Stimulated activated CD4-positive, alpha-beta T cell treated with anti-CD3 and anti-CD28 coated beads, Interleukin-4, amount 100 ng/mL, for 4 hours (primary cell): ENCODE results near the gene CDH13.

Experiments
- DNase-seq, 2 experiments: peaks; one replicate each; pipeline ENCODE4 v3.0.0-alpha.2; 2020

CDH13 gene

GRCh38 chr16:82751020-82751419 is 124.3 kb downstream of the CDH13 start:
- no peak for DNase-seq

GRCh38 chr16:82752172-82752571 is 125.4 kb downstream of the CDH13 start:
- DNase-seq, result no peak

- DNase-seq, result no peak
Observed at GRCh38 chr16:82753821-82754220, 127.1 kb downstream of the CDH13 start.

GRCh38 chr16:82754716-82755513 is 128.1 kb downstream of the CDH13 start:
- no peak for DNase-seq

GRCh38 chr16:82755570-82756282 is 129.0 kb downstream of the CDH13 start:
- no peak for DNase-seq

- no peak for DNase-seq
Observed at GRCh38 chr16:82756283-82756599, 129.5 kb downstream of the CDH13 start.

GRCh38 chr16:82758406-82758805 is 131.6 kb downstream of the CDH13 start:
- DNase-seq, result no peak

- DNase-seq, result no peak
Observed at GRCh38 chr16:82758904-82759303, 132.1 kb downstream of the CDH13 start.

- no peak for DNase-seq
Observed at GRCh38 chr16:82761236-82761635, 134.5 kb downstream of the CDH13 start.

- DNase-seq, result no peak
Observed at GRCh38 chr16:82761858-82762257, 135.1 kb downstream of the CDH13 start.

- DNase-seq, result no peak
Observed at GRCh38 chr16:82763371-82763770, 136.6 kb downstream of the CDH13 start.

GRCh38 chr16:82767198-82767597 is 140.4 kb downstream of the CDH13 start:
- no peak for DNase-seq

- no peak for DNase-seq
Observed at GRCh38 chr16:82767808-82768207, 141.0 kb downstream of the CDH13 start.

- no peak for DNase-seq
Observed at GRCh38 chr16:82769845-82770244, 143.1 kb downstream of the CDH13 start.

- no peak for DNase-seq
Observed at GRCh38 chr16:82772215-82772614, 145.4 kb downstream of the CDH13 start.

- no peak for DNase-seq
Observed at GRCh38 chr16:82773018-82773417, 146.2 kb downstream of the CDH13 start.

GRCh38 chr16:82776470-82777146 is 149.8 kb downstream of the CDH13 start:
- DNase-seq, result no peak

GRCh38 chr16:82782715-82783251 is 156.0 kb downstream of the CDH13 start:
- DNase-seq, result no peak

- DNase-seq, result no peak
Observed at GRCh38 chr16:82783933-82784572, 157.3 kb downstream of the CDH13 start.

- DNase-seq, result no peak
Observed at GRCh38 chr16:82784573-82784968, 157.8 kb downstream of the CDH13 start.

GRCh38 chr16:82788225-82788624 is 161.5 kb downstream of the CDH13 start:
- no peak for DNase-seq

GRCh38 chr16:82788919-82789318 is 162.2 kb downstream of the CDH13 start:
- DNase-seq, result no peak

- DNase-seq, result no peak
Observed at GRCh38 chr16:82792693-82793092, 165.9 kb downstream of the CDH13 start.
